ENCODE results near the gene TERT. TPM values are rescaled to one million over a fixed set of nuclear protein-coding genes. Genes with fewer than 3 reads are reported as not detected.

Gene TERT
- polyA plus RNA-seq, 3 donors, result 0.17 to 0.43 (median 0.28) TPM

- no peak for DNase-seq (ENCODE audit: low read depth in 3 of 3, low spot score in 2 of 3)
Observed at GRCh38 chr5:1319436-1320256, 24.8 kb upstream of the TERT start.

GRCh38 chr5:1318659-1319251 lies 23.9 kb upstream of the TERT start:
- DNase-seq (ENCODE audit: low read depth in 3 of 3, low spot score in 2 of 3), result no peak

GRCh38 chr5:1317921-1318565 lies 23.2 kb upstream of the TERT start:
- DNase-seq (ENCODE audit: low read depth in 3 of 3, low spot score in 2 of 3), result no peak

GRCh38 chr5:1316588-1317340 lies 21.9 kb upstream of the TERT start:
- no peak for DNase-seq (ENCODE audit: low read depth in 3 of 3, low spot score in 2 of 3)

GRCh38 chr5:1315709-1316587 lies 21.1 kb upstream of the TERT start:
- DNase-seq (ENCODE audit: low read depth in 3 of 3, low spot score in 2 of 3), result no peak

- no peak for DNase-seq (ENCODE audit: low read depth in 3 of 3, low spot score in 2 of 3)
Observed at GRCh38 chr5:1315018-1315708, 20.3 kb upstream of the TERT start.

GRCh38 chr5:1314564-1314982 lies 19.7 kb upstream of the TERT start:
- no peak for DNase-seq (ENCODE audit: low read depth in 3 of 3, low spot score in 2 of 3)

GRCh38 chr5:1312993-1313833 lies 18.3 kb upstream of the TERT start:
- DNase-seq (ENCODE audit: low read depth in 3 of 3, low spot score in 2 of 3), result no peak

- DNase-seq (ENCODE audit: low read depth in 3 of 3, low spot score in 2 of 3), result no peak
Observed at GRCh38 chr5:1312206-1312605, 17.3 kb upstream of the TERT start.

GRCh38 chr5:1311439-1312055 lies 16.7 kb upstream of the TERT start:
- DNase-seq (ENCODE audit: low read depth in 3 of 3, low spot score in 2 of 3), result no peak

- no peak for DNase-seq (ENCODE audit: low read depth in 3 of 3, low spot score in 2 of 3)
Observed at GRCh38 chr5:1310118-1310517, 15.2 kb upstream of the TERT start.

GRCh38 chr5:1304033-1304432 lies 9.2 kb upstream of the TERT start:
- no peak for DNase-seq (ENCODE audit: low read depth in 3 of 3, low spot score in 2 of 3)

GRCh38 chr5:1302258-1302657 lies 7.4 kb upstream of the TERT start:
- no peak for DNase-seq (ENCODE audit: low read depth in 3 of 3, low spot score in 2 of 3)

- no peak for DNase-seq (ENCODE audit: low read depth in 3 of 3, low spot score in 2 of 3)
Observed at GRCh38 chr5:1300581-1301083, 5.8 kb upstream of the TERT start.

- no peak for DNase-seq (ENCODE audit: low read depth in 3 of 3, low spot score in 2 of 3)
Observed at GRCh38 chr5:1299961-1300360, 5.1 kb upstream of the TERT start.

GRCh38 chr5:1299511-1299850 lies 4.6 kb upstream of the TERT start:
- no peak for DNase-seq (ENCODE audit: low read depth in 3 of 3, low spot score in 2 of 3)

- no peak for DNase-seq (ENCODE audit: low read depth in 3 of 3, low spot score in 2 of 3)
Observed at GRCh38 chr5:1298723-1299510, 4.0 kb upstream of the TERT start.
